Subcutaneous preadipocyte (primary cell): ENCODE results near the gene TNFRSF4. TPM values are rescaled to one million over a fixed set of nuclear protein-coding genes. Genes with fewer than 3 reads are reported as not detected.
A peak's percentile ranks its signal among the peaks of the same experiment; 100 is the strongest.

ENCODE experiments used
- small RNA-seq: library from RNA; depleted of rRNA; stranded (forward); fragments of <200 nt; gene quantifications from one replicate; pipeline ENCODE3, GENCODE V24; 2012
- total RNA-seq: library from RNA; depleted of rRNA; stranded (reverse); fragments of >200 nt; gene quantifications from 2 replicates; pipeline ENCODE4 v1.2.3, GENCODE V29; 2012

TNFRSF4 gene
- total RNA-seq, result under 0.01 TPM in 1 of 2 replicates, not detected in the other

DNA sequence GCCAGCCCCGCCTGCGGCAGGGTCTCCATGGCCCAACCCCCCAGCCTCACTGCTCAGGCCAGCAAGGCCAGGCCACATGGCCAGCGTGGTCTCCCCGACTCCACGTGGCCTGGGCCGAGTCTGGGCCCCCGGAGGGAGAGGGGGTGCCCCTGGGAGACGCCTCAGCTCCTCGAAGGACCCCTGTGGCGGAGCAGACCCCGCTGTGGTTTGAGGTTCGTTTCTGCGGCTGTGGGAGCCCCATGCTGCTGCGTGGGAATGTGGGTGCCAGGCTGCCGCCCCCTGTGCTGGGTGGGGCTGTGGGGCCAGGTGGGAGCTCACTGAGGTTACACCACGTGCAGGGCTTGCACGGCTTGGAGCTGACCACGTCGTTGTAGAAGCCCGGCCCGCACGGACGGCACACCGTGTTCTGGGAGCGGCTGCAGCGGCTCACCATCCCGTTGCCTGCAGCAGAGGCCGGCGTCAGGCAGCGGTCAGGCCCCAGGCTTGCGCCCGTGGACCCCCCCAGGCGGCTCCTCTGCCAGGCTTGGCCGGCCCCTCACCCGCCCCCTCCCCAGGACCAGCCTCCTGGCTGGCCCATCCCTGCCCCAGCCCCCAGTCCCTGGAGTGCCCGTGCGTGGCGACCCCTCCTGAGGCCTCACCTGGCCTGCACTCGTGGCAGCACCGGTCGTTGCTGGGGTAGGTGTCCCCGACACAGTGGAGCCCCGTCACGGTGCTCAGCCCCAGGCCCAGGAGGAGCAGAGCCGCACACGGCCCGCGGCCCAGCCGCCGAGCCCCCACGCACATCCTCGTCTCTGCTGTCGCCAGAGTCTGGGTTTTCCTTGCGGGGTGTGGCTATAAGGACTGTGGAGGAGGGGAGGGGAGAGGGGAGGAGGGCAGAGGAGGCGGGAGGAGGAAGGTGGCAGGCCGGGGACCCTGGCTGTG lies at the start of gene TNFRSF4:
TSS of gene TNFRSF4 (minus strand) at position 809 of the 921 bp plus-strand sequence. CDS start at position 783, 26 bp downstream.

DNA sequence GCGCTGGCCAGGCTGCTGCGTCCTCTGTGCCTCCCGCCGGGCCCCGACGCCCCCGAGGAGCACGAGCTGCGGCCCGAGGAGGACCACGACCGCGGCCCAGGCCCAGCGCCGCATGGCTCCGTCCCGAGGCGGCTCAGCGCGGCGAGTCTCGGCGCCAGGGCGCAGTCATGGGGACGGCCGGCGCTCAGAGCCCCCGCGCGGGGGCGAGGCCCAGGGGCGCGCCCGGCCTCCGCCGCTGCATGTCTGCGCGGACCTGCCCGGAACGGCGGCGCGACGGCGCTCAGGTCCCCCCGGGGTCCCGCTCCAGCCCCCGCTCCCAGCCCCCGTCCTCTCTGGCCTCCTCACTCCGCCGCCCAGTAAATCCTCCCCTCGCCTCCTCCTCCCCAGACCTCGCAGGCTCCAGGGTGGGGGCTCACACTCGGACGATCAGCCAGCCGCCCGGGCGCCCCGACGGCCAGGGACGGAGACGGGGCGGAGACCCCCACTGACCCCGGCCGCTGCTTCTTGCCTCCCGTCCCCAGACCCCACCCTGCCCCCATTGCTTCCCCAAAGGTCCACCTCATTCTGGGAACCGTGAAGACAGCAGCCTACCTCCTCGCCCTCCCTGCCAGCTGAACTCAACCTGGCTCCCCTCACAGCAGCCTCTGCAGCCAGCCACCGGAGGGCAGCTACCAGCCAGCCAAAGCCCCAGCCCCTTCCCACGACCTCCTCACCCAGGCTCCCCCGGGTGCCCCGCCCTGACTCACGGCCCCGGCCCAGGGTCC lies 32.8 kb upstream of the TNFRSF4 start, which contains the start of gene C1QTNF12:
TSS of gene C1QTNF12 (minus strand) at position 146 of the 764 bp plus-strand sequence. CDS start at position 114, 32 bp downstream.

DNA sequence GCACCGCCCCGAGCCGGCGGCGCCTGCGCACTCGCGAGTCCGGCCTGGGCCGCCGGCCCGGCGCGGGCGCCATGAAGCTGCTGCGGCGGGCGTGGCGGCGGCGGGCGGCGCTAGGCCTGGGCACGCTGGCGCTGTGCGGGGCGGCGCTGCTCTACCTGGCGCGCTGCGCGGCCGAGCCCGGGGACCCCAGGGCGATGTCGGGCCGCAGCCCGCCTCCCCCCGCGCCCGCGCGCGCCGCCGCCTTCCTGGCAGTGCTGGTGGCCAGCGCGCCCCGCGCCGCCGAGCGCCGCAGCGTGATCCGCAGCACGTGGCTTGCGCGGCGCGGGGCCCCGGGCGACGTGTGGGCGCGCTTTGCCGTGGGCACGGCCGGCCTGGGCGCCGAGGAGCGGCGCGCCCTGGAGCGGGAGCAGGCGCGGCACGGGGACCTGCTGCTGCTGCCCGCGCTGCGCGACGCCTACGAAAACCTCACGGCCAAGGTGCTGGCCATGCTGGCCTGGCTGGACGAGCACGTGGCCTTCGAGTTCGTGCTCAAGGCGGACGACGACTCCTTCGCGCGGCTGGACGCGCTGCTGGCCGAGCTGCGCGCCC lies 18.3 kb upstream of the TNFRSF4 start, which contains the start of gene B3GALT6:
TSS of gene B3GALT6 (plus strand) at position 30 of the 588 bp plus-strand sequence. CDS start at position 72, 42 bp downstream.

DNA sequence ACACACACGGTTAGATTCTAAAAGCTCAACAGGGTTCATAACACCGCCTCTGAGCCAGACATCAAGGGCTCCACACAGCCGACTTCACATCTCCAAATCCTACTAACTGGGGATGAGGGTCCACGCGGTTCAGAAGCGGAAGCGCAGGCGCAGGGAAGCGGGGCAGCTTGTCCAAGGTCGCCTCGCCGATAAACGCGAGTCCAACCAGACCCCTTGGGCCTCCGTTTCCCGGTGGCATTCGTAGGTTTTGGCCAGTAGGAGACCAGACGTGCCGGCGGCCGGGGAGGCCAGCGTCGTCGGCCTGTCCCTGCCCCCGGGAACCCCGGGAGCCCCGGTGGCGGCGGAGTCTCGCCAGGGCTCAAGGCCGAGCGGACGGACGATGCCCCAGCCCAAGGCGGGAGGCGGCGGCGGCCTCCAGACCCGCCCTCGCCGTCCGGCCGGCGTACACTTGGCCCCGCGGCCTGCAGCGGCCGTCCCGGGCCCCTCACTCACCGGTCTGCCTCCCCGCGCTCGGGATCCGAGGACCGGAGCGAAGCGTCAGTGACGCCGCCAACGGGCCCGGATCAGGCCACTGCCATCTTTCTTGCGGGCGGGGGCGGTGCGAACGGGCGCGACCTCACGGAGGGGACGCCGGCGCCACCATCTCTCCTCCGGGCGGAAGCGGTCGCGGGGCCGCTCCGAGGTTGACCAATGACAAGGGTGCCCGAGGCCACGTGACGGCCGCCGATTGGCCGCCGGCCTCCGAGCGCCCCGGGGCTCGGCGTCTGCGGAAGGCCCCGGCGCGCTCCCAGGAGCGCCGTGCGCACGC lies 17.7 kb upstream of the TNFRSF4 start, which contains the start of gene SDF4:
TSS of gene SDF4 (minus strand) at position 602 of the 808 bp plus-strand sequence. CDS start 3,229 bp downstream, outside the sequence.

DNA sequence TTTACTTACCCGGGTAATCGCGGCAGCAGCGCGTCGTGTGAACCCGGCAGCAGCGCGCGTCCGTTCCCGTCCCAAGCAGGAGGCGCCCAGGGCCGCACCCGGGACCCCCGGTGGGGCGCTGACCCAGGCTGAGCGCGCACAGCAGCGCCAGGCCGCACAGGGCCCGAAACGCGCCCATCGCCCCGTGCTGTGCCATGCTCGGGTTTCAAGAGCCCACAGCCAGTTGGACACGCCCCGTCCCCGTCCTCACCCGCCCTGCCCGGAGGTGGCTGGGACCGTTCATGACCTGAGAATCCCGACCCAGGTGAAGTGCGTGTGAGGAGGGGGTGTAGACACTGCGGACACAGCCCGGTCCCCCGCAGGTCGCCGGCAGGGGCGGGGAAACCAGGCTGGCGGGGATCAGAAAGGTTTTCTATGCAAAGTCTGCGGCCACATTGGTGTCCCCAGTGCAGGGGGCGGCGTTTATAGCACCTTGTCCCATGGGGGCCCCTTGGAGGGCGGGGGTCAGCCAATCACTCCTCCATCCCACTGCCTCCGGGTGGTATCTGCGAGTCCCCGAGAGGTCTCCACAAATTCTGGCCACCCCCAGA lies 7.5 kb downstream of the TNFRSF4 start, which contains the start of gene TNFRSF18:
TSS of gene TNFRSF18 (minus strand) at position 217 of the 590 bp plus-strand sequence. CDS start at position 196, 21 bp downstream.

DNA sequence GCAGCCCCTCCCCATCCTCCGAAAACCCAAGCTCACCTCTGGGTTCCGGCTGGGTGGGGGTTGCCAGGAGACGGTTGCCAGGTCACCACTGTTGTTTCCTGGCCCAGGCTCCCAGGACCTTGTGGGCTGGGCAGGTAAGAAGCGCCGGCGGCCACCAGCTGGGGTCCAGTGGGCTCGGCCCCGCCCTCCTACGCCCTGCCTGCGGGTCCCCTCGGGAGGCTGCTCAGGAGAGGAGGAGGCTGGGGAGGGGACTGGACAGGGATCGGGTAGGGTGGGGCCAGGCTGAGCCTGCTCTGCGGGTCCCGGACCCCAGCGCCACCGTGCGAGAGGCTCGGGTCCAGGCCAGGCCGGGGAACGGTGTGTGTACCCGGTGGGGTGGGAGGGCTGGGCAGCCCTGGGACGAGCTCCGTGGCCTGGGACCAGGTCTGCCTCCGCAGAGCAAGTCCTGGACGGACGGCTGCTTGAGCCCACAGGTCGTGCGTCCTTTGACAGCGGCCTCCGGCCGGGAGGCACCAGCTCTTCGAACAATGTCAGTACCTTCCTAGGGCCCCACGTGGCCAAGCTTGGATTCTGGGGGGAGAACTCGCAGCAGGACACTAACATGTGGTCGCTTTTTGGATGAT lies 40.0 kb downstream of the TNFRSF4 start, which contains the start of gene TTLL10:
TSS of gene TTLL10 (plus strand) at position 88 of the 623 bp plus-strand sequence. CDS start 5,336 bp downstream, outside the sequence.

Small RNAs within 50 kb of the gene (small RNA-seq; reads per million reads assigned to genes)
- gene MIR200A (0.52 reads per million, percentile 31 among the genes with 10 or more reads in this experiment), gene MIR200B (0.57 reads per million, percentile 35 among the genes with 10 or more reads in this experiment), gene MIR429 (not detected)

Other genes with a start within 250 kb of the TNFRSF4 start
- gene PLEKHN1, start 247.7 kb downstream of the TNFRSF4 start, total RNA-seq, result 0.73 and 1.2 TPM in 2 replicates
- gene PERM1, start 232.1 kb downstream of the TNFRSF4 start, total RNA-seq, result not detected in 2 replicates
- not detected in 2 replicates for gene HES4, start 214.1 kb downstream of the TNFRSF4 start, total RNA-seq
- gene ISG15, start 200.7 kb downstream of the TNFRSF4 start, total RNA-seq, result 45.6 and 47.1 TPM in 2 replicates
- 9.9 and 19.2 TPM in 2 replicates for gene AGRN, start 194.0 kb downstream of the TNFRSF4 start, total RNA-seq
- not detected in 2 replicates for gene RNF223, start 139.8 kb downstream of the TNFRSF4 start, total RNA-seq
- gene C1orf159, start 98.1 kb downstream of the TNFRSF4 start, total RNA-seq, result 5.9 and 11.5 TPM in 2 replicates
- not detected in 2 replicates for gene TTLL10, start 40.3 kb downstream of the TNFRSF4 start, total RNA-seq
- not detected in 2 replicates for gene TNFRSF18, start 7.6 kb downstream of the TNFRSF4 start, total RNA-seq
- gene SDF4, start 17.8 kb upstream of the TNFRSF4 start, total RNA-seq, result 87.6 and 101 TPM in 2 replicates
- gene B3GALT6, start 18.1 kb upstream of the TNFRSF4 start, total RNA-seq, result 20.6 and 22.3 TPM in 2 replicates
- 0.59 and 1.8 TPM in 2 replicates for gene C1QTNF12, start 32.6 kb upstream of the TNFRSF4 start, total RNA-seq
- gene UBE2J2, start 59.7 kb upstream of the TNFRSF4 start, total RNA-seq, result 26.5 and 41.6 TPM in 2 replicates
- 0.73 and 0.78 TPM in 2 replicates for gene SCNN1D, start 66.3 kb upstream of the TNFRSF4 start, total RNA-seq
- gene ACAP3, start 93.8 kb upstream of the TNFRSF4 start, total RNA-seq, result 33.6 and 37.8 TPM in 2 replicates
- gene PUSL1, start 94.4 kb upstream of the TNFRSF4 start, total RNA-seq, result 24.3 and 27.2 TPM in 2 replicates
- 80.0 and 86.0 TPM in 2 replicates for gene INTS11, start 110.5 kb upstream of the TNFRSF4 start, total RNA-seq
- 12.5 and 12.9 TPM in 2 replicates for gene CPTP, start 110.6 kb upstream of the TNFRSF4 start, total RNA-seq
- under 0.01 TPM in 2 replicates for gene TAS1R3, start 117.1 kb upstream of the TNFRSF4 start, total RNA-seq
- 69.1 and 119 TPM in 2 replicates for gene DVL1, start 135.3 kb upstream of the TNFRSF4 start, total RNA-seq
- gene MXRA8, start 144.4 kb upstream of the TNFRSF4 start, total RNA-seq, result 243 and 326 TPM in 2 replicates
- gene AURKAIP1, start 161.1 kb upstream of the TNFRSF4 start, total RNA-seq, result 113 and 124 TPM in 2 replicates
- gene CCNL2, start 185.2 kb upstream of the TNFRSF4 start, total RNA-seq, result 93.7 and 120 TPM in 2 replicates
- gene MRPL20, start 193.1 kb upstream of the TNFRSF4 start, total RNA-seq, result 80.2 and 101 TPM in 2 replicates
- gene ANKRD65, start 207.1 kb upstream of the TNFRSF4 start, total RNA-seq, result 0.73 and 0.78 TPM in 2 replicates
- 0.73 and 2.2 TPM in 2 replicates for gene VWA1, start 221.5 kb upstream of the TNFRSF4 start, total RNA-seq
- 0.20 TPM in 1 of 2 replicates, not detected in the other for gene ATAD3C, start 235.5 kb upstream of the TNFRSF4 start, total RNA-seq